GM23338 (cell line): ENCODE results near the gene SLC17A7. TPM values are rescaled to one million over a fixed set of nuclear protein-coding genes. Genes with fewer than 3 reads are reported as not detected.

Experiments used
- ATAC-seq: fragments of 200-7000 bp; cut with Tn5 transposase; 3 replicates; pipeline ENCODE4 v1.9.1; 2020
- DNase-seq: peaks from one replicate; pipeline ENCODE4 v3.0.0-alpha.2; 2015; ENCODE audit warnings: low spot score
- H2AFZ ChIP-seq: fragments of 200-600 bp; sonication (generic); 2 replicates; pipeline ENCODE4 v1.8.0; 2016; ENCODE audit warnings: antibody characterized with exemption, mild to moderate bottlenecking, moderate library complexity
- H3F3A ChIP-seq: fragments of 200-600 bp; sonication (generic); replicated peaks from 2 replicates; pipeline ENCODE4 v1.8.0; 2017; ENCODE audit warnings: antibody characterized with exemption, mixed run types, low read depth
- H3K27ac ChIP-seq: fragments of 200-600 bp; sonication (generic); 2 replicates; pipeline ENCODE4 v1.6.1; 2016; ENCODE audit warnings: low read depth
- H3K27me3 ChIP-seq: fragments of 200-600 bp; sonication (generic); 2 replicates; pipeline ENCODE4 v1.8.0; 2016; ENCODE audit warnings: mild to moderate bottlenecking, mixed run types, moderate library complexity; ENCODE audit not compliant: insufficient read depth
- H3K36me3 ChIP-seq: fragments of 200-600 bp; sonication (generic); 2 replicates; pipeline ENCODE4 v1.8.0; 2016; ENCODE audit warnings: mild to moderate bottlenecking; ENCODE audit not compliant: insufficient read depth
- H3K4me1 ChIP-seq: fragments of 200-600 bp; sonication (generic); 2 replicates; pipeline ENCODE4 v1.8.0; 2016; ENCODE audit warnings: mild to moderate bottlenecking, moderate library complexity; ENCODE audit not compliant: insufficient read depth
- H3K4me2 ChIP-seq: fragments of 200-600 bp; sonication (generic); 2 replicates; pipeline ENCODE4 v1.7.1; 2017; ENCODE audit warnings: mixed run types
- H3K4me3 ChIP-seq: fragments of 200-600 bp; sonication (generic); 2 replicates; pipeline ENCODE4 v1.6.1; 2016; ENCODE audit warnings: mixed run types
- H3K79me2 ChIP-seq: fragments of 200-600 bp; sonication (generic); replicated peaks from 2 replicates; pipeline ENCODE4 v1.8.0; 2017; ENCODE audit warnings: mild to moderate bottlenecking; ENCODE audit not compliant: insufficient read depth
- H3K9me2 ChIP-seq: fragments of 200-600 bp; sonication (generic); 2 replicates; pipeline ENCODE4 v1.8.0; 2017; ENCODE audit not compliant: insufficient read depth
- H4K20me1 ChIP-seq: fragments of 200-600 bp; sonication (generic); replicated peaks from 2 replicates; pipeline ENCODE4 v1.8.0; 2017; ENCODE audit warnings: mild to moderate bottlenecking; ENCODE audit not compliant: insufficient read depth
- H3K27ac Mint-ChIP-seq: 2 replicates; pipeline ENCODE4 v1.8.0; 2020; ENCODE audit warnings: inconsistent platforms, mild to moderate bottlenecking, moderate library complexity, mixed read lengths
- H3K27me3 Mint-ChIP-seq: 3 replicates; pipeline ENCODE4 v1.8.0; 2022; ENCODE audit warnings: low read depth, mild to moderate bottlenecking, moderate library complexity, mixed read lengths, inconsistent platforms; ENCODE audit not compliant: insufficient read depth, poor library complexity
- H3K36me3 Mint-ChIP-seq: 3 replicates; pipeline ENCODE4 v1.8.0; 2021; ENCODE audit warnings: low read depth, mild to moderate bottlenecking, inconsistent platforms, moderate library complexity, mixed read lengths
- H3K4me1 Mint-ChIP-seq: 3 replicates; pipeline ENCODE4 v1.8.0; 2020; ENCODE audit warnings: mild to moderate bottlenecking, inconsistent platforms, mixed read lengths
- H3K4me3 Mint-ChIP-seq: 3 replicates; pipeline ENCODE4 v1.8.0; 2021; ENCODE audit warnings: moderate library complexity, mild to moderate bottlenecking, inconsistent platforms, mixed read lengths
- H3K9me3 Mint-ChIP-seq: 3 replicates; pipeline ENCODE4 v1.8.0; 2020; ENCODE audit warnings: moderate library complexity, mild to moderate bottlenecking, inconsistent platforms, mixed read lengths
- CREB1 ChIP-seq: fragments of 250-450 bp; sonication (Bioruptor Pico); IDR thresholded peaks from 2 replicates; pipeline ENCODE4 v1.5.0; 2020; ENCODE audit warnings: low read depth, mild to moderate bottlenecking, moderate library complexity
- EZH2 ChIP-seq: fragments of 200-600 bp; sonication (generic); IDR thresholded peaks from one replicate; pipeline ENCODE4 v1.8.0; 2017; ENCODE audit warnings: antibody characterized with exemption, mild to moderate bottlenecking, low read depth; ENCODE audit not compliant: unreplicated experiment
- EZH2phosphoT487 ChIP-seq: fragments of 200-600 bp; sonication (generic); IDR thresholded peaks from one replicate; pipeline ENCODE4 v1.8.1; 2018; ENCODE audit warnings: antibody characterized with exemption; ENCODE audit not compliant: unreplicated experiment
- POLR2AphosphoS5 ChIP-seq: IDR thresholded peaks from 2 replicates; pipeline ENCODE4 v1.6.1; 2016; ENCODE audit warnings: antibody characterized with exemption, low read depth
- ZNF462 ChIP-seq: fragments of 250-450 bp; sonication (Bioruptor Pico); IDR thresholded peaks from 2 replicates; pipeline ENCODE4 v1.5.0; 2020; ENCODE audit warnings: mild to moderate bottlenecking, moderate library complexity
- polyA plus RNA-seq: library from polyadenylated mRNA; unstranded; fragments of >200 nt; fragmentation: Nextera tagmentation; extraction: Ambion mirVana; gene quantifications from 2 replicates; pipeline ENCODE4 v1.2.1, GENCODE V29; 2016
- total RNA-seq: library from RNA; depleted of rRNA; stranded (reverse); fragments of >200 nt; shearing (Covaris generic); gene quantifications from 2 replicates; pipeline ENCODE4 v1.2.3, GENCODE V29; 2014
- TF ChIP-seq, protein P1 (sequence below): IDR thresholded peaks from one replicate; pipeline ENCODE4 v1.6.1; 2018; ENCODE audit warnings: antibody characterized with exemption; ENCODE audit not compliant: unreplicated experiment

The SLC17A7 gene
- total and polyA plus RNA-seq, 2 experiments from 2014 or later = 0.90 to 1.5 TPM

DNA sequence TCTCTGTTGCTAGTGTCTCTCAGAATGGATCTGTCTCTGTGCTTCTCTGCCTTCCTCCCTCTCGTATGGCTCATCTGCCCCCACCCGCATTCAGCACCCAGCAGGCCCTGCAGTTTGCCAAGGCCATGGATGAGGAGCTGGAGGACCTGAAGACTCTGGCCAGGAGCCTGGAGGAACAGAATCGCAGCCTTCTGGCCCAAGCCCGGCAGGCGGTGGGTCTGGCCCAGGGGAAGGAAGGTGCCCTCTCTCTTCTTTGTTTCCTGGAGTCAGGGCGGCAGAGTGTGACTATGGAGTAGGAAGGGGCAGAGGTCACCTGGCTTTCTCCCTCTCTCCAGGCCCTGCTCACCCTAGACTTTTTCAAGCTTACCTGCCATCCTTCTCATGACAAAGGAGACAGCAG lies 42.4 kb downstream of the SLC17A7 start:
- H3K27me3 ChIP-seq = no peaks in the 10 kb centered on the region
- H3F3A ChIP-seq = peaks cover 9% of the 10 kb centered on the region; the same call in 1 of the 2 replicates
- H4K20me1 ChIP-seq = no peaks in the 10 kb centered on the region
- H3K36me3 ChIP-seq = no peaks in the 10 kb centered on the region
- H3K4me3 ChIP-seq = no peak overlapping the region
- Mint-ChIP-seq H3K27ac (no peak overlapping the region), H3K36me3 (no peaks in the 10 kb centered on the region), H3K4me3 (no peak overlapping the region), H3K9me3 (no peaks in the 10 kb centered on the region), H3K4me1 (peaks cover 40% of the 10 kb centered on the region), H3K27me3 (peaks cover 22% of the 10 kb centered on the region)
- ATAC-seq (no peak), DNase-seq (no peak)
- TF ChIP-seq POLR2AphosphoS5 (no peak), EZH2phosphoT487 (no peak), ZNF462 (CRISPR knock-in tag) (no peak), EZH2 (no peak), CREB1 (CRISPR knock-in tag) (no peak)
- TF ChIP-seq, protein P1, sequence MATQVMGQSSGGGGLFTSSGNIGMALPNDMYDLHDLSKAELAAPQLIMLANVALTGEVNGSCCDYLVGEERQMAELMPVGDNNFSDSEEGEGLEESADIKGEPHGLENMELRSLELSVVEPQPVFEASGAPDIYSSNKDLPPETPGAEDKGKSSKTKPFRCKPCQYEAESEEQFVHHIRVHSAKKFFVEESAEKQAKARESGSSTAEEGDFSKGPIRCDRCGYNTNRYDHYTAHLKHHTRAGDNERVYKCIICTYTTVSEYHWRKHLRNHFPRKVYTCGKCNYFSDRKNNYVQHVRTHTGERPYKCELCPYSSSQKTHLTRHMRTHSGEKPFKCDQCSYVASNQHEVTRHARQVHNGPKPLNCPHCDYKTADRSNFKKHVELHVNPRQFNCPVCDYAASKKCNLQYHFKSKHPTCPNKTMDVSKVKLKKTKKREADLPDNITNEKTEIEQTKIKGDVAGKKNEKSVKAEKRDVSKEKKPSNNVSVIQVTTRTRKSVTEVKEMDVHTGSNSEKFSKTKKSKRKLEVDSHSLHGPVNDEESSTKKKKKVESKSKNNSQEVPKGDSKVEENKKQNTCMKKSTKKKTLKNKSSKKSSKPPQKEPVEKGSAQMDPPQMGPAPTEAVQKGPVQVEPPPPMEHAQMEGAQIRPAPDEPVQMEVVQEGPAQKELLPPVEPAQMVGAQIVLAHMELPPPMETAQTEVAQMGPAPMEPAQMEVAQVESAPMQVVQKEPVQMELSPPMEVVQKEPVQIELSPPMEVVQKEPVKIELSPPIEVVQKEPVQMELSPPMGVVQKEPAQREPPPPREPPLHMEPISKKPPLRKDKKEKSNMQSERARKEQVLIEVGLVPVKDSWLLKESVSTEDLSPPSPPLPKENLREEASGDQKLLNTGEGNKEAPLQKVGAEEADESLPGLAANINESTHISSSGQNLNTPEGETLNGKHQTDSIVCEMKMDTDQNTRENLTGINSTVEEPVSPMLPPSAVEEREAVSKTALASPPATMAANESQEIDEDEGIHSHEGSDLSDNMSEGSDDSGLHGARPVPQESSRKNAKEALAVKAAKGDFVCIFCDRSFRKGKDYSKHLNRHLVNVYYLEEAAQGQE = no peak
- no peak overlapping the region for H3K4me2 ChIP-seq
- 0 out of 2 replicates have a peak, but pooled peaks cover 3% of the 10 kb centered on the region for H3K9me2 ChIP-seq
- H3K79me2 ChIP-seq = no peaks in the 10 kb centered on the region
- H2AFZ ChIP-seq = peak overlapping the region; percentile 23; the same call in 1 of the 2 replicates
- no peak overlapping the region for H3K27ac ChIP-seq
- H3K4me1 ChIP-seq = peaks cover 11% of the 10 kb centered on the region
